ENCODE results near the gene PRM3.

The PRM3 gene

GRCh38 chr16:11249233-11250061, 24.0 kb downstream of the PRM3 start:
- Histone ChIP-seq H2AFZ (ENCODE audit: low read depth, low read length) (no peak overlapping the region), H3K4me2 (ENCODE audit: low read length, poor library complexity, severe bottlenecking) (no peak overlapping the region), H3K18ac (ENCODE audit: low read depth in 1 of 2, low read length in 2 of 2) (peak overlapping the region in 1 of 2 experiments; percentile 19), H4K8ac (ENCODE audit: low read length) (peak overlapping the region; percentile 8), H2BK120ac (ENCODE audit: low read depth, low read length) (no peak overlapping the region), H3K27me3 (ENCODE audit: control insufficient read depth in 1 of 2, insufficient read depth in 1 of 2, low read length in 2 of 2) (no peaks in the 10 kb centered on the region), H3K36me3 (ENCODE audit: control insufficient read depth in 1 of 2, insufficient read depth in 2 of 2, low read depth in 1 of 2, low read length in 2 of 2) (peaks cover 0 to 27% of the 10 kb centered on the region in 2 experiments), H3K4me1 (ENCODE audit: control insufficient read depth, insufficient read depth, low read depth, low read length) (peaks cover 32% of the 10 kb centered on the region), H3K27ac (ENCODE audit: low read length, poor library complexity, severe bottlenecking) (no peak overlapping the region), H4K91ac (ENCODE audit: low read length) (peak overlapping the region; percentile 83), H3K9me3 (ENCODE audit: control insufficient read depth, low read length) (no peaks in the 10 kb centered on the region), H2BK5ac (ENCODE audit: low read depth, low read length, poor library complexity, severe bottlenecking) (no peak overlapping the region), H2BK12ac (ENCODE audit: low read length in 2 of 2) (peak overlapping the region in 1 of 2 experiments; percentile 21), H2AK5ac (ENCODE audit: low read length, severe bottlenecking) (no peak overlapping the region), H3K23ac (ENCODE audit: low read length in 2 of 2) (no peak overlapping the region), H3K14ac (ENCODE audit: low read length in 2 of 2) (no peak overlapping the region), H3K4ac (ENCODE audit: low read depth in 1 of 2, low read length in 2 of 2) (peak overlapping the region in 1 of 2 experiments; percentile 18), H3K4me3 (ENCODE audit: insufficient read depth in 1 of 2, low read depth in 1 of 2, low read length in 2 of 2) (no peak overlapping the region), H3K9ac (ENCODE audit: low read length) (no peak overlapping the region), H3K79me1 (replicated peaks; ENCODE audit: low read length, poor library complexity, severe bottlenecking) (peaks cover 5% of the 10 kb centered on the region), H2BK15ac (ENCODE audit: low read depth, poor library complexity, severe bottlenecking) (no peak overlapping the region)
- no peak for DNase-seq
- 95% methylated on average over 61 of the region's 63 CpGs for WGBS

GRCh38 chr16:11248133-11248532, 25.3 kb downstream of the PRM3 start:
- Histone ChIP-seq H3K4ac (ENCODE audit: low read depth in 1 of 2, low read length in 2 of 2) (no peak overlapping the region), H3K36me3 (ENCODE audit: control insufficient read depth in 1 of 2, insufficient read depth in 2 of 2, low read depth in 1 of 2, low read length in 2 of 2) (peaks cover 0 to 19% of the 10 kb centered on the region in 2 experiments), H3K4me1 (ENCODE audit: control insufficient read depth, insufficient read depth, low read depth, low read length) (peaks cover 24% of the 10 kb centered on the region), H2AK5ac (ENCODE audit: low read length, severe bottlenecking) (no peak overlapping the region), H3K79me1 (replicated peaks; ENCODE audit: low read length, poor library complexity, severe bottlenecking) (peaks cover 3% of the 10 kb centered on the region), H3K4me2 (ENCODE audit: low read length, poor library complexity, severe bottlenecking) (no peak overlapping the region), H4K8ac (ENCODE audit: low read length) (no peak overlapping the region), H2BK15ac (ENCODE audit: low read depth, poor library complexity, severe bottlenecking) (no peak overlapping the region), H3K9me3 (ENCODE audit: control insufficient read depth, low read length) (no peaks in the 10 kb centered on the region), H3K9ac (ENCODE audit: low read length) (no peak overlapping the region), H3K14ac (ENCODE audit: low read length in 2 of 2) (no peak overlapping the region), H3K27me3 (ENCODE audit: control insufficient read depth in 1 of 2, insufficient read depth in 1 of 2, low read length in 2 of 2) (peaks cover 0 to 7% of the 10 kb centered on the region in 2 experiments), H2BK120ac (ENCODE audit: low read depth, low read length) (no peak overlapping the region), H2AFZ (ENCODE audit: low read depth, low read length) (no peak overlapping the region), H3K4me3 (ENCODE audit: insufficient read depth in 1 of 2, low read depth in 1 of 2, low read length in 2 of 2) (no peak overlapping the region), H2BK12ac (ENCODE audit: low read length in 2 of 2) (no peak overlapping the region), H2BK5ac (ENCODE audit: low read depth, low read length, poor library complexity, severe bottlenecking) (no peak overlapping the region), H3K18ac (ENCODE audit: low read depth in 1 of 2, low read length in 2 of 2) (no peak overlapping the region), H3K23ac (ENCODE audit: low read length in 2 of 2) (no peak overlapping the region), H4K91ac (ENCODE audit: low read length) (no peak overlapping the region), H3K27ac (ENCODE audit: low read length, poor library complexity, severe bottlenecking) (no peak overlapping the region)
- WGBS = 98% methylated on average over 7 of the region's 8 CpGs
- no peak for DNase-seq

GRCh38 chr16:11245988-11246387, 27.4 kb downstream of the PRM3 start:
- H2BK120ac ChIP-seq (ENCODE audit: low read depth, low read length) = no peak overlapping the region
- no peak overlapping the region for H4K8ac ChIP-seq (ENCODE audit: low read length)
- H3K27me3 ChIP-seq (ENCODE audit: control insufficient read depth in 1 of 2, insufficient read depth in 1 of 2, low read length in 2 of 2) = peaks cover 0 to 16% of the 10 kb centered on the region in 2 experiments
- H2BK12ac ChIP-seq (ENCODE audit: low read length in 2 of 2) = peak overlapping the region in 1 of 2 experiments; percentile 31
- no peak overlapping the region for H3K18ac ChIP-seq (ENCODE audit: low read depth in 1 of 2, low read length in 2 of 2)
- H3K27ac ChIP-seq (ENCODE audit: low read length, poor library complexity, severe bottlenecking) = no peak overlapping the region
- H2AFZ ChIP-seq (ENCODE audit: low read depth, low read length) = no peak overlapping the region
- H3K14ac ChIP-seq (ENCODE audit: low read length in 2 of 2) = no peak overlapping the region
- DNase-seq = no peak
- no peak overlapping the region for H3K4ac ChIP-seq (ENCODE audit: low read depth in 1 of 2, low read length in 2 of 2)
- H4K91ac ChIP-seq (ENCODE audit: low read length) = no peak overlapping the region
- no peak overlapping the region for H3K23ac ChIP-seq (ENCODE audit: low read length in 2 of 2)
- H3K4me2 ChIP-seq (ENCODE audit: low read length, poor library complexity, severe bottlenecking) = no peak overlapping the region
- H3K4me1 ChIP-seq (ENCODE audit: control insufficient read depth, insufficient read depth, low read depth, low read length) = peaks cover 11% of the 10 kb centered on the region
- no peak overlapping the region for H2BK15ac ChIP-seq (ENCODE audit: low read depth, poor library complexity, severe bottlenecking)
- H3K9ac ChIP-seq (ENCODE audit: low read length) = no peak overlapping the region
- no peak overlapping the region for H3K4me3 ChIP-seq (ENCODE audit: insufficient read depth in 1 of 2, low read depth in 1 of 2, low read length in 2 of 2)
- H3K9me3 ChIP-seq (ENCODE audit: control insufficient read depth, low read length) = no peaks in the 10 kb centered on the region
- no peaks in the 10 kb centered on the region for H3K79me1 ChIP-seq (replicated peaks; ENCODE audit: low read length, poor library complexity, severe bottlenecking)
- peaks cover 0 to 9% of the 10 kb centered on the region in 2 experiments for H3K36me3 ChIP-seq (ENCODE audit: control insufficient read depth in 1 of 2, insufficient read depth in 2 of 2, low read depth in 1 of 2, low read length in 2 of 2)
- H2BK5ac ChIP-seq (ENCODE audit: low read depth, low read length, poor library complexity, severe bottlenecking) = no peak overlapping the region
- H2AK5ac ChIP-seq (ENCODE audit: low read length, severe bottlenecking) = no peak overlapping the region

GRCh38 chr16:11245222-11245737, 28.1 kb downstream of the PRM3 start:
- Histone ChIP-seq H2BK120ac (ENCODE audit: low read depth, low read length) (no peak overlapping the region), H3K79me1 (replicated peaks; ENCODE audit: low read length, poor library complexity, severe bottlenecking) (no peaks in the 10 kb centered on the region), H3K4me3 (ENCODE audit: insufficient read depth in 1 of 2, low read depth in 1 of 2, low read length in 2 of 2) (no peak overlapping the region), H3K36me3 (ENCODE audit: control insufficient read depth in 1 of 2, insufficient read depth in 2 of 2, low read depth in 1 of 2, low read length in 2 of 2) (peaks cover 0 to 9% of the 10 kb centered on the region in 2 experiments), H3K18ac (ENCODE audit: low read depth in 1 of 2, low read length in 2 of 2) (no peak overlapping the region), H3K9me3 (ENCODE audit: control insufficient read depth, low read length) (no peaks in the 10 kb centered on the region), H4K8ac (ENCODE audit: low read length) (no peak overlapping the region), H3K27ac (ENCODE audit: low read length, poor library complexity, severe bottlenecking) (no peak overlapping the region), H3K23ac (ENCODE audit: low read length in 2 of 2) (no peak overlapping the region), H3K4me1 (ENCODE audit: control insufficient read depth, insufficient read depth, low read depth, low read length) (peaks cover 10% of the 10 kb centered on the region), H2BK12ac (ENCODE audit: low read length in 2 of 2) (no peak overlapping the region), H3K4ac (ENCODE audit: low read depth in 1 of 2, low read length in 2 of 2) (no peak overlapping the region), H2BK15ac (ENCODE audit: low read depth, poor library complexity, severe bottlenecking) (no peak overlapping the region), H3K14ac (ENCODE audit: low read length in 2 of 2) (no peak overlapping the region), H2AK5ac (ENCODE audit: low read length, severe bottlenecking) (no peak overlapping the region), H2BK5ac (ENCODE audit: low read depth, low read length, poor library complexity, severe bottlenecking) (no peak overlapping the region), H4K91ac (ENCODE audit: low read length) (no peak overlapping the region), H3K4me2 (ENCODE audit: low read length, poor library complexity, severe bottlenecking) (no peak overlapping the region), H2AFZ (ENCODE audit: low read depth, low read length) (no peak overlapping the region), H3K27me3 (ENCODE audit: control insufficient read depth in 1 of 2, insufficient read depth in 1 of 2, low read length in 2 of 2) (peaks cover 0 to 16% of the 10 kb centered on the region in 2 experiments), H3K9ac (ENCODE audit: low read length) (no peak overlapping the region)
- 92% methylated on average over 4 of the region's 5 CpGs for WGBS
- no peak for DNase-seq

All from mesenchymal stem cell (in vitro differentiated cells and primary cell).